ENCODE data around the gene PEX5L.
"Not testable (repeated sequence)": the region's sequence is repeated elsewhere in the genome, so short reads cannot be mapped to it uniquely, and the experiment has no call there.

The PEX5L gene, protein sequence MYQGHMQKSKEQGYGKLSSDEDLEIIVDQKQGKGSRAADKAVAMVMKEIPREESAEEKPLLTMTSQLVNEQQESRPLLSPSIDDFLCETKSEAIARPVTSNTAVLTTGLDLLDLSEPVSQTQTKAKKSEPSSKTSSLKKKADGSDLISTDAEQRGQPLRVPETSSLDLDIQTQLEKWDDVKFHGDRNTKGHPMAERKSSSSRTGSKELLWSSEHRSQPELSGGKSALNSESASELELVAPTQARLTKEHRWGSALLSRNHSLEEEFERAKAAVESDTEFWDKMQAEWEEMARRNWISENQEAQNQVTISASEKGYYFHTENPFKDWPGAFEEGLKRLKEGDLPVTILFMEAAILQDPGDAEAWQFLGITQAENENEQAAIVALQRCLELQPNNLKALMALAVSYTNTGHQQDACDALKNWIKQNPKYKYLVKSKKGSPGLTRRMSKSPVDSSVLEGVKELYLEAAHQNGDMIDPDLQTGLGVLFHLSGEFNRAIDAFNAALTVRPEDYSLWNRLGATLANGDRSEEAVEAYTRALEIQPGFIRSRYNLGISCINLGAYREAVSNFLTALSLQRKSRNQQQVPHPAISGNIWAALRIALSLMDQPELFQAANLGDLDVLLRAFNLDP

DNA sequence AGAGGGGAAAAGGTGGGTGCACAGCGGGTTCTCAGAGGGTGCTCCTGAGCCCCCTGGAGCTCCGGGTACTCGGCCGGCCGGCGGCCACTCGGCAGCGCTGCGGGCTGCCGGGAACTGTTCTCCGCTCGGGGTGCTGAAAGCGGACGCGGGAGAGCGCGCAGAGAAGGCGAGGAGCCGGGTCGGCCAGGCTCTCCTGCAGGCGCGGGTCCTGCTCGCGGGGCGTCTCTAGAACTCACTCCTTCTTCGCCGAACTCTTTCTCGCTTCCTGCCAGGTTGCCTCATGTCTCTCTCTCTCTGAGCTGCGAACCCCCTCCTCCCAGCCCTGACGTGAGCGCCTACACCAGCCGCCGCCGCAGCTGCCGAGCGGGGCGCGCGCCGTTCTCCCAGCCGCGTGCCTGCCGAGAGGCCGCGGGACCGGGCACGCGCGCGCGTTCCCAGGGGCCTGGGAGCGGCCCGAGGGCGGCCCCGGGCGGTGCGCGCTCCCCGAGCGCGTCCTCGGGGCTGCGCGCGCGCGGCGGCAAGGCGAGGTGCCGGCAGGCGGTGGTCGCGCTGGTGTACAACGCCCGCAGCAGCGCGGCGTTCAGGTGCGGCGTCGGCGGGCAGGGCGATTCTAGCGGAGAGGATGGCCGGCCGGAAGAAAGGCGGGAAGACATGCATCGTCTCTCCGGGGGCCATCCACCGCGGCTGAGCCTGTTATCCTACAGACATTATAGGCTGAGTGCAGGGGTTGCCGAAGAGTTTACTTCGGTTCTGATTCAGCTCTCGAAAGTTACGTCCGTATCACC, at the start of gene PEX5L:
Gene PEX5L (minus strand): TSS at position 267 of the 785 bp plus-strand sequence. CDS start 338 bp downstream, outside the sequence.
- DNase-seq: no peak

DNA sequence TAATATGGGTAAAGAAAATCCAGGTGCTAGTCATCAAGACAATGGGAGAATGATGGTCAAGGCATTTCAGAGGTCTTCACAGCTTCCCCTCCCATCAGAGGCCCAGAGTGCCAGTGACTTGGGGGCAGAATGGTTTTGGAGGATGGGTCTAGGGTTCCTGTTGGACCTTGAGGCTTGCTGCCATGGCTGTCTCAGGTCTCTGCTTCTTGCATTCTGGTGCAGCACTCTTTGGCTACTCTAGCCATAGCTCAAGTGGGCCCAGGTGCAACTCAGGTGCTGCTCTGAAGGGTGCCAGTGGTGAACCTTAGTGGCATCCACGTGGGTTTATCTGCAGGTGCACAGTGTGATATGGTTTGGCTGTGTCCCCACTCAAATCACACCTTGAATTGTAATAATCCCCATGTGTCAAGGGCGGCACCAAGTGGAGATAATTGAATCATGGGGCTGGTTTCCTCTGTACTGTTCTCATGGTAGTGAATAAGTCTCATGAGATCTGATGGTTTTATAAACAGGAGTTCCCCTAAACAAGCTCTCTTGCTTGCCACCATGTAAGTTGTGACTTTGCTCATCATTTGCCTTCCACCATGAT, 48.5 kb upstream of the PEX5L start:
- DNase-seq: no peak

DNA sequence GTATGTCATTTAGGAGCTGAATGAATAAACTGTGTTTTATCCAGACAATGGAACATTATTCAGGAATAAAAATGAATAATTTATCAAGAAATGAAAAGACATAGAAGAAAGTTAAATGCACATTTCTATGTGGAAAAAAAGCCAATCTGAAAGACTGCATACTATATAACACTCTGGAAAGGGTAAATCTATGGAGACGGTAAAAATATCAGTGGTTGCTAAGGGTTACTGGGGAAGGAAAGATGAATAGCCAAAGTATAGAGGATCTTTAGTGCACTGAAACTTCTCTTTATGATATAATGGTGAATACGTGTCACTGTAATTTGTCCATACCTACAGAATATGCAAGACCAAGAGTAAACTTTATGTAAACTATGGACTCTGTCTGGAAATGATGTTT, 46.0 kb upstream of the PEX5L start:
- no peak for DNase-seq

DNA sequence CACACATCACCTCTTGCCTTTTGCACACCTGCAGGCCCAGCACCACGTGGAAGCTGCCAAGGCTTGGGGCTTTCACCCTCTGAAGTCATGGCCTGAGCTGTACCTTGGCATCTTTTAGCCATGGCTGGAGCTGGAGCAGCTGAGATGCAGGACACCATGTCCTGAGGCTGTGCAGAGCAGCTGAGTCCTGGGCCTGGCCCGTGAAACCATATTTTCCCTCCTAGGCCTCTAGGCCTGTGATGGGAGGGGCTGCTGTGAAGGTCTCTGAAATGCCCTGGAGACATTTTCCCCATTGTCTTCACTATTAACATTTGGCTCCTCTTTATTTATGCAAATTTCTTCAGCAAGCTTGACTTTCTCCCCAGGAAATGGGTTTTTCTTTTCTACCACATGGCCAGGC, 41.9 kb upstream of the PEX5L start:
- DNase-seq: no peak

DNA sequence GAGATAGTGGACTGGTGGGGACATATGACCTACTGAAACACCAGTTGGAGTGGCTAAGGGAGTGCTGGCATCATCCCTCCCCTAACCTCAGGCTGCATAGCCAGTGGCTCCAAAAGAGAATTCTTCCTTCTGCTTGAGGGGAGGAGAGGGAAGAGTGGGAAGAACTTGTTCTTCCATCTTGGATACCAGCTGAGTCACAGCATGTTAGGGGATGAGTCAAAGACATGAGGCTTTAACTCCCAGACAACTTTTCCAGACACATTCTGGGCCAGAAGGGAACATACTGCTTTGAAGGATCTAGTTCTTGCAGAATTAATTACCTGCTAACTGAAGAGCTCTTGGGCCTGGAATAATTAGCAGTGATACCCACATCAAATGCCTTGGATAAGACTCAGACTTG, 36.8 kb upstream of the PEX5L start:
- DNase-seq: no peak

DNA sequence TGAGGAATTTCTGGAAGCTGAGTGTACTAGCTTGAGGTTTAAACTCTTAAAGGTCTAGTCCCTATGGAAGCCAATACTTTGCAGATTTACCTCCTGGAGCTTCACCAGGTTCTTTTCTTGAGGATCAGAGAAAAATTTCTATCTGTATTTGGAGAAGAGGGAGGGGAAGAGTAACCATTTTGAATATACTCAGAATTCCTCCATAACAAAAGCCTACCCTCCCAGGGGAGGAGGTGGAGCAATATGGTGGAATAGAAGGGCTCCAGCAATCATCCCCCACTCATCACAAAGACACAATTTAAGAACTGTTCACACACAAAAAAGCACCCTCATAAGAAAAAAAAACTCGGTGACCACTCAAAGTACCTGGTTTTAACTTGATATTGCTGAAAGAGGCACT, 36.0 kb upstream of the PEX5L start:
- DNase-seq: no peak

DNA sequence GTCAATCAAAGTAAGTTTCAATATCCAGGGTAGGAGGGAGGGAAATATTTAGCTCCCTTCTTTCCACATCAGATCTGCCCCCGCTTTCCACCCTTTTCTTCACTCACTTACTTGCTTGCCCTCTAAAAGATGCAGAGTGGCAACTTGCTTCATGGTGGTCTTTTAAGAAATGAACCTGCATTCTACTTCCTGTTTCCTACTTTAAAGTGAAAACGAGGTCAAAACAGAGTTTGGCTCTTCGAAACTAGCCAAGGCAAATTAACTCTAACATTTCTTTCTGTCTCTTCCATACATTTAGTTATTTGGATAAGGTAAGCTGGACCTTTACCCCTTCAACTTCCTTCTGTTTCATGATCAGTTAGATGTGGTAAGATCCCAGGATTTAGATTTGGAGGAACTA, 34.2 kb upstream of the PEX5L start:
- no peak for DNase-seq

DNA sequence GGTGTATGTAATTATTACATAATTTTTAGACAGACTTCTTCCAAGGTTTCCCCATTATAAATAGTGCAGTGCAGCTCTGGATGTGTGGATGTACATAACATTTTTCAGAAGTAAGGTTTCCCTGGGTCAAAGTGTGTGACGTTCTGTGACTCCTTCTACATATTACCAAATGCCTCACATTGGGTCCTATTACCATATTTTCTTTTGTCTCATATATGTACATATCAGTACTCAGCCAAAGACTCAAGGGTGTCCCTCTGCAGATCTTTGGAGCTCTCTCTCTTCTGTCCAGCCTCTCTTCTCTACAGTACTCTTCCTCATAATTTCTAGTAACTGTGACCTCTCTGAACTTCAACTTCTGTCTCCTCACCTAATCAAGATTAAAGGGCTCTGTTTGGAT, 31.3 kb upstream of the PEX5L start:
- DNase-seq: no peak

DNA sequence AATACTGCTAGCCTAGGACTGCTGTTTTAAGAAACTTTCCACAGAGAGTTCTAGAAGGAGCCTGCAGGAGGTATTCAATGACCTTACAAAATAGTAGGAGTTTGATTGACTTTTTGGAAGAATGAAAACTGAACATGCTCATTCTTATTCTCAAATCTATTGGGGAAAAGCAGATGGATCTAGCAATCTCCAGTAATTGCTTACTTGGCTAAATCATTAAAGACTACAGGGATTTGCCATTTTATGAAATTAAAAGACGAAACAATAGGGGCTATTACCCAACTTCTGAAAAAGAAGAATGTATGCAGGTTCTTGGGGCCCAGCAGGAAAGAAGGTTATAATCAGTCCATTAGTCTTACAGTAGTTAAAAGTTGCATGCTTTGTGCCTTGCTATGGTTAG, 29.9 kb upstream of the PEX5L start:
- no peak for DNase-seq

DNA sequence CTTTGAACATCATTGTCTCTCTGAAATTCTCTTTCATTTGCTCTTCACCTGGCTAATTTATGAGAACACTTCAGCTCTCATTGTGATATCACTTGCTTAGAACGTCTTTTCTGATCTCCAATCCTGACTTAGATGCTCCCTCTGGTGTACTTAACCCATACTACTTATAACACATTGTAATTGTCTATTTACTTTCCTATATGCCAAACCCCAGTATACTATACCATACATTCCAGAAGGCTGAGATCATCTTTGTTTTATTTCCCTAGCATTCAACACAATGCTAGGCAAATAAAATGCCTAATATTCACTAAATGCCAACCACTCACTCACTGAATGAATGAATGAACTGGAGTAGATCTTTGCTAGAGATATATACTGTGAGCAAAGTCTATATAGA, 27.0 kb upstream of the PEX5L start:
- no peak for DNase-seq

DNA sequence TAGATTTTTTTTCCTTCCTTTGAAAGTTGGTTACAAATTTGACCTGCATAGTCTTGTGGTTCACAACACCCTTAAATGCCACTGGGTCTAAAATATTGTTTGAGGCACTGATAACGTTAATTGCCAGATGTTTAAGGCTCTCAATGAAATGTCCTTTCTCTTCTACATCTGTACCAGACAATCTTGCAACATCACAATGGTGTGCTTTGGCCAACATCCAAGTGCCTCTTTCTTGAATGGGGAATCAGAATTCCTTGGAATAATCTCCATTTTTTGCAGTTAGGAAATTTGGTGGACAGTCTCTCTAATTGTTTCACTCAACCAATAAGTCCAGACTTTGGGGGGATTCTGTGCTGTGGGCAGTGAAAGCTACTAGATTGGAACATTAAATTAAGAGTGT, 26.0 kb upstream of the PEX5L start:
- no peak for DNase-seq

DNA sequence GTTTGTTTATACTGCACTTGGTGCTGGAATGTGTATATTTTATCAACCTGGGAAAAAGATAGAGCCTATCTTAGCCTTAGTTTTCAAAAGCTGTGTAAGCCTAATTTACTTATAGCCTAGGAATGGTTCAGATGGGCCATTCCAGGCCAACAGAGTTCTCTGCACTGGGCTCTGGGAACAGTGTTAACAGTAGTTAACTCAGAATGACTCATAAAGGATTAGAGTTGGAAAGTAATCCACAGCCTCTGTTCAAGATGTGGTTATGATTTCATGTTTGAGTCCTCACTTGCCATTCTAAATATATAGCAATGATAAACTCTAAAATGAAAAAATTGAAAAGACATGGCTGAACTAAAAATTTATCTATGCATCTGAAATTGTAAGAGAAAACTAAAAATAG, 22.6 kb upstream of the PEX5L start:
- no peak for DNase-seq

DNA sequence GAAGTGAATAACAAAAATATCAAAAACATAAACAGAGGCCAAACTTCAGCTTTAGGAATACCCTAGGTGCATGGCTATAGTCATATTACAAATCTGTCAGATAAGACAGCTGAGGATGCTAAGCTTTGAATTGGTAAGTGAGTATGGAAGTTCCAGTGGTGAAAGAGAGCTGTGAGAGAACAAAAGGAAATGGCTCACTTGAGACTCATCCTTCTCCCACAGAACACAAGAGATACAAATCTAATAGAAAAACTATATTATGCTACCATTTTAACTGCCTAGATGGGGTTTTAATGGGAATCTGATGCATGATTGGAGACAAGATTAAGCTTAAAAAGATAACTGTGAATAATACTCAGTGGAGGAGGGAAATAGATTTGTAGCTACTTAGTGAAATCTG, 21.5 kb upstream of the PEX5L start:
- DNase-seq: no peak

DNA sequence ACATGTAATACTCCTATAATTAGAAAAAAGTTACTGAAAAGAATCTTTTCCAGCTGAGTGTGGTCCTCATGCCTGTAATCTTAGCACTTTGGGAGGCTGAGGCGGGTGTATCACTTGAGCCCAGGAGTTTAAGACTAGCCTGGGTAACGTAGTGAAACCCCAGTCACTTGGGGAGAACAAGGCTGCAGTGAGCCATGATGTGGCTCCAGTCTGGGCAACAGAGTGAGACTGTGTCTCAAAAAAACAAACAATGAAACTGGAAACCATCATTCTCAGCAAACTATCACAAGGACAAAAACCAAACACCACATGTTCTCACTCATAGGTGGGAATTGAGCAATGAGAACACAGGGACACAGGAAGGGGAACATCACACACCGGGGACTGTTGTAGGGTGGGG, 18.9 kb upstream of the PEX5L start:
- not testable (repeated sequence) for DNase-seq

DNA sequence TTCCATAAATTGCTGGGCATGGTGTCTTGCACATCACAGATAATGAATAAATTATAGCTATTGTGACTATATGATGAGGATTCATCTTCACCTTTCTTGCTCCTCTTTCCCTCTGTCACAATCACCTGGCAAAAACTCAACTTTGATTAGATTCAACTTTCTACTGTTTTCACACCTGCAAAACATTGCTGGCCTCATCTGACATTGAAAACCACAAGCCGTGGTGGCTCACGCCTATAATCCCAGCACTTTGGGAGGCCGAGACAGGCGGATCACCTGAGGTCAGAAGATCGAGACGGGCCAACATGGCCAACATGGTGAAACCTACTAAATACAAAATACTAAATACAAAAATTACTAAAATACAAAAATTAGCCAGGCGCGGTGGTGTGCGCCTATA, 12.7 kb upstream of the PEX5L start:
- DNase-seq: no peak

DNA sequence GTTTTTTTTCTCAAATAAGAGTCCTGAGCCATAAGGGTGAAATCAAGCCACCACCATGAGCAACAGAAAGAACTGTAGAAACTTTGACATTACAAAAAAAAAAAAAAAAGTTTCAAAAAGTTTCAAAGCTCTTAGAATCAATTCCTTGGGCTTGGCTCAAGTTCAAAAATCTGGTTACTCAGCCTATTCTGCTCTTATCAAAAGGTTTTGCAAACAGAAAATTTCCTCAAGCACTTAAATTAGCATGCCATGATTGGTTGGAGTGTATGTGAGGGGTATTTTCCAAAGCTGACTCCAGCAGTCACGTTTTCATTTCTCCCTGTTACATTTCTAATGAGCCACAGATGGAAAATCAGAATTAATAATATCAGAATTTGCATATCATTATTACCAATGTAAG, 12.1 kb upstream of the PEX5L start:
- no peak for DNase-seq

DNA sequence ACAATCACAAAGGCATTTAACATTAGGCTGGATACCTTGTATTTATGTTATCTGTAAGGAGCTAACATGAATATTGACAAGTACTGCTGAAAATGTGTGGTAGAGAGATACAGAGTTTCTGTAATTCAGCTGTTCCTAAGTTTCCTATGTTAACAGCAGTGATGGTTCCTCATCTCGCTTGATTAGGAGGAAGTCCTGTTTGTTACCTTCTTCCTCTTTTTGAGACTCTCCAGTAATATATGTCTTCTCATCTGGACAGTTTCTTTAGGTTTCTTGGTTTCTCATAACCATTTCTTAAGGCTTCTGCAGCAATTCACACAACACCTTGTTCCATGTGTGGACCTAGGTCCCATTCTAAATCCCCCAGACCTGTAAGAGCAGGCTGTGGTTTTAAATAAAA, 11.4 kb upstream of the PEX5L start:
- DNase-seq: peak; percentile 44

DNA sequence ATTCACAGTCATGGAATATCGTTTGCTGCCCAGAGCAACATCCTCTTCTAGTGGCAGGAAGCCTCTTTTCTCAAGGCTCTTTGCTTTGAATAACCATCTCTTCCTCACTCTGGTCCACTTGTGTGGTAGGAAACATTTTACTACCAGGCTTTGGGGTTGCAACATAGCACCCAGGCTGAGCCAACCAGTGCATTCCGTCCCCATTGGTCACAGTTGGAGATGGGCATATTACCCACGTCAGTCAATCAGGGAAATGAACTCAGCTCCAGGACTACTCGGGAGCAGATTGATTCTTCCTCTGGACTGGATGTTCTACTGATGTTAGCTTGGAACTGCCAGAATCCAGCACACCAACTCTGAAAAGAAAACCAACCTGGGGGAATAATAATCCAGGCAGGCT, 4.2 kb upstream of the PEX5L start:
- DNase-seq: no peak

DNA sequence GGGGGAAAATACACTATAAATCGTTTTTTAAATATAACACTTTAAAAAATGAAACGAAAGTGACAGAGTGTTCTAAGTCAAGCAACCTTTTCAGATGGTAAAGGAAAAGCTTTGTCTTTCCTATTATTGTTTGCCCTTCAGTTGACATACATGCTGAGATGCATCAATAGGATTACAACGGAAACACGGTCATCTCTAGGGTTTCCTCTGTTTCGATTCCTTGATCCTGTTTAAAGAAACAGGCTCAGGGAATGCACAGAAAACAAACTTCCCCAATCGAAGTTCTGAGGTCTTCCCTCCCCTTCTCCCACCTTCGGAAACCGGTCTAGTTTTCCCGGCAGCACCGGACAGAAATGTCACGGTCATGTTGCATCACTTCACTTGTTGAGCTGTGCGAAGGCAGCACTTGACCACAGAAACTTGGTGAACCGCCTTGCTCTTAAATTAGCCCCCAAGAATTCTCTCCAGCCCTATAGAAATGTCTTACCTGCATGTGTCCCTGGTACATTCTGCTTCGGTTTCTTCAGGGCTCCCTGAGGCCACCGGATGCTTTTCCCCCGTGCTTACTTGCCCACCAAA, 556 bp downstream of the PEX5L start:
- DNase-seq: no peak

DNA sequence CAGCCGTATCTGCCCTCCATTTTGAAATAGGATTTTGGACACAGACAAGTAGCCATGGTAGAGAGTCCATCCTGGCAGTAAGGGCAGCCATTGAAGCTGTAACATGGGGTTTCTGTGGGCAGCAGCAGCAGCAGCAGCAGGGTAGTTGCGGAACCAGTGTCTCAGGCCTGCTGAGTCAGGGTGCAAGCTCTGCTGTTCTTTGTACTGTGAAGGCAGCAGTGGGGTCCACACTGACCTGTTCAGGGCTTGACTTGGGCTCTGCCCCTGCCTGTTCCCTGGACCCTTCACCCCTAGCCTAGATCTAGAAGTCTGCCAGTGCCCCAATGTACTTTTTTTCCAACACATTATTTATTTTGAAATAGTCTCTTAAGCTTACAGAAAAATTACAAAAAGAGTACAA, 9.7 kb downstream of the PEX5L start:
- DNase-seq: no peak

DNA sequence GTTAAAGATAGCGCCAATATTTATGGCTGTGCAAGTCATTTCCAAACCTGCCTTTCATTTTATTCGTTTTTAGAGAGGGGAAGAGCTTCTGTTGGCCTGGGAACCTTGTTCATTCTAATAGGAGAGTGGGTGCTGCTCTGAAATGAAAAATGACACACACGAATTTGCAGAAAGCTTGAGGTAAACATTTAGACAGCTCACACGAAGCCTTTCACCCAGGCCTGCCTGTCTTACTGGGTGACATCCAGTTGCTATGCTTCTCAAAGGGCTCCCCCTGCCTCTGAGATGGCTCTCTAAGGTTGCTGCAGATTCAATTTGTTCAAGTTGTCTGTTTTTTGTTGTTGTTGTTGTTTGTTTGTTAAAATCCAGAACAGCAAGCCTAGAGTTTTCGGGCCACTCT, 18.2 kb downstream of the PEX5L start:
- DNase-seq: no peak

DNA sequence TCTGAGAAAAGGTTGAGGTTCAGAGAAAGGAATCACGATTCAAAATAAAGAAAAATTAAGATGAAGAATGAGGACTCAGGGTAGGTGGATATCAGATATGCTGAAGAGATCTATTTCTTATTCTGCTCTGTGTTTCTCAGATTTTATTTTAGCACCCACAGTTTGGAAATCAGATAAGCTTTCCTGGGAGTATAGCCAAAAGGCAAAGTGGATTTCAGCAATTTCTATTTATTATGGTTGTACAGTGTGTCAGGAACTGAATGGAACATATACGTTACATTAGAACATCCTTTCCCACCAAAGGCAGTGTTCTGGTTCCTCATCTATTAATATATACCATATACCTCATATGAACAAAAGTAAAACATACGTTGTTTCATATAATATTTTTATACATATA, 18.9 kb downstream of the PEX5L start:
- DNase-seq: no peak

DNA sequence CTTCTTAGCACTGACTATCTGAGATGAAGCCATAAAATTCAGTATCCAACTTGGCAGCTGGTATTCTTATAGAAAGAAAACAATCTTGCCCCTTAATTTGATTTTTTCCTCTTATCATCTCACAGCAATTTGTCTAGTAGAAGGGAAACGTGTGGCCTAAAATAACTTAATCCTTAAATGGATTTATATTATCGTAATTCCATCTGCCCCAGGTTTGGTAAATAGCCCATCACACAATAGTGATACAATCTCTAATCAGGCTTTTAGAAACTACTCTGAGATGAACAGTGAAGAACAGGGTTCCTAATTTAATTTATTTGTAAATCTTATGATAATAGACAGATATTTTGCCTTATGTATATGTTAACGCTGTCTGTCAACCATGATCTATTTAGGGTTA, 24.8 kb downstream of the PEX5L start:
- no peak for DNase-seq

Data from inflammatory macrophage treated with lipopolysaccharide for 4 hours (primary cell).